Right cardiac atrium (tissue), 5 donors: ENCODE data around the gene SOCS2. TPM values are rescaled to one million over a fixed set of nuclear protein-coding genes. Genes with fewer than 3 reads are reported as not detected.

Source experiments
- ATAC-seq, 2 donors: fragments of 200-7000 bp; cut with Tn5 transposase; one replicate each; pipeline versions ENCODE4 v1.8.0 to v1.9.1; 2020; ENCODE audit warnings: moderate library complexity in 2 of 2, mild to moderate bottlenecking in 1 of 2
- DNase-seq, 3 donors: peaks; one replicate each; pipeline ENCODE4 v3.0.0-alpha.2; 2020
- H3K27ac ChIP-seq: one replicate; pipeline ENCODE4 v1.5.1; 2013; ENCODE audit warnings: mild to moderate bottlenecking, low read length, control low read depth, moderate library complexity
- H3K27me3 ChIP-seq: one replicate; pipeline ENCODE4 v1.6.1; 2013; ENCODE audit not compliant: control insufficient read depth, insufficient read depth
- H3K4me1 ChIP-seq: one replicate; pipeline ENCODE4 v1.6.1; 2013; ENCODE audit warnings: low read length; ENCODE audit not compliant: control insufficient read depth, insufficient read depth
- H3K4me3 ChIP-seq: one replicate; pipeline ENCODE4 v1.5.1; 2013; ENCODE audit warnings: low read length, control low read depth
- H3K9me3 ChIP-seq: one replicate; pipeline ENCODE4 v1.6.1; 2013; ENCODE audit warnings: low read length; ENCODE audit not compliant: control insufficient read depth
- WGBS: extraction: QIAGEN DNeasy Blood & Tissue Kit; methylation state at CpG from one replicate; pipeline ENCODE4 v1.1.7; 2013; 5-methylcytosine and 5-hydroxymethylcytosine counted together
- intact Hi-C, 4 donors: fragments of 100-400 bp; cut with DNase I; formaldehyde crosslinking; loops; one replicate each; pipeline versions ENCODE4 v1.11.0 to v1.14.0; 2022 to 2023
- polyA plus RNA-seq: library from polyadenylated mRNA; stranded (reverse); fragments of 200-250 nt; gene quantifications from one replicate; pipeline ENCODE4 v1.2.3, GENCODE V29; 2013
- total RNA-seq, 4 donors: library from RNA; stranded (reverse); fragmentation: NEBNext Ultra II Directional; extraction: Animal tissue kit (Norgen Biotek cat#: 25700); gene quantifications; one replicate each; pipeline ENCODE4 v1.2.1, GENCODE V29; 2021
- donor health status: healthy with polysubstance abuse.
- donor health status: DM: no; HTN: yes; CAD: no.
- donor health status: DM: no; HTN: no; CAD: no.
- donor health status: DM: no; HTN: yes; CAD: no; lungs with severe emphysema.
- donor health status: DM: yes; HTN: yes; CAD: no.

The SOCS2 gene
- total and polyA plus RNA-seq, 5 donors: 11.3 to 19.1 (median 15.9) TPM

GRCh38 chr12:93580682-93581081 lies 8.2 kb downstream of the SOCS2 start:
- Histone ChIP-seq H3K4me1 (peaks cover 4% of the 10 kb centered on the region), H3K4me3 (no peak overlapping the region), H3K27me3 (no peaks in the 10 kb centered on the region), H3K27ac (no peak overlapping the region), H3K9me3 (no peaks in the 10 kb centered on the region)
- intact Hi-C loops: loop anchor here in 1 of 4 donors (10.0 kb wide), 1 partner anchor 164 kb away; no protein-coding TSS in a partner anchor
- DNase-seq (no peak), ATAC-seq (no peak)

GRCh38 chr12:93581370-93581769 lies 8.9 kb downstream of the SOCS2 start:
- H3K27me3 ChIP-seq: no peaks in the 10 kb centered on the region
- peaks cover 4% of the 10 kb centered on the region for H3K4me1 ChIP-seq
- DNase-seq (no peak), ATAC-seq (no peak)
- 65% methylated on average over 2 of the region's 2 CpGs for WGBS
- no peaks in the 10 kb centered on the region for H3K9me3 ChIP-seq
- intact Hi-C loops: loop anchor here in 1 of 4 donors (10.0 kb wide), 1 partner anchor 163 kb away; no protein-coding TSS in a partner anchor
- H3K27ac ChIP-seq: no peak overlapping the region
- H3K4me3 ChIP-seq: no peak overlapping the region

- ATAC-seq: no peak
- no peaks in the 10 kb centered on the region for H3K9me3 ChIP-seq
- H3K4me1 ChIP-seq: peaks cover 4% of the 10 kb centered on the region
- H3K4me3 ChIP-seq: no peak overlapping the region
- intact Hi-C loops: loop anchor here in 1 of 4 donors (10.0 kb wide), 1 partner anchor 162 kb away; no protein-coding TSS in a partner anchor
- no peak for DNase-seq
- no peaks in the 10 kb centered on the region for H3K27me3 ChIP-seq
- H3K27ac ChIP-seq: no peak overlapping the region
- 92% methylated on average over 8 of the region's 8 CpGs for WGBS
Observed at GRCh38 chr12:93582351-93582750, 9.9 kb downstream of the SOCS2 start.

- H3K9me3 ChIP-seq: no peaks in the 10 kb centered on the region
- intact Hi-C loops: loop anchor here in 1 of 4 donors (10.0 kb wide), 1 partner anchor 161 kb away; no protein-coding TSS in a partner anchor
- no peaks in the 10 kb centered on the region for H3K27me3 ChIP-seq
- no peak overlapping the region for H3K27ac ChIP-seq
- ATAC-seq: no peak
- peaks cover 2% of the 10 kb centered on the region for H3K4me1 ChIP-seq
- no peak for DNase-seq
- no peak overlapping the region for H3K4me3 ChIP-seq
- 90% methylated on average over 5 of the region's 5 CpGs for WGBS
Observed at GRCh38 chr12:93583627-93584392, 11.3 kb downstream of the SOCS2 start.

- intact Hi-C loops: loop anchor here in 1 of 4 donors (10.0 kb wide), 1 partner anchor 160 kb away; no protein-coding TSS in a partner anchor
- no peak for DNase-seq
- no peak overlapping the region for H3K4me3 ChIP-seq
- no peaks in the 10 kb centered on the region for H3K9me3 ChIP-seq
- no peak overlapping the region for H3K27ac ChIP-seq
- no peaks in the 10 kb centered on the region for H3K27me3 ChIP-seq
- peaks cover 3% of the 10 kb centered on the region for H3K4me1 ChIP-seq
- WGBS: 87% methylated on average over 2 of the region's 2 CpGs
- no peak for ATAC-seq
Observed at GRCh38 chr12:93585247-93585646, 12.8 kb downstream of the SOCS2 start.

GRCh38 chr12:93587611-93588010 lies 15.1 kb downstream of the SOCS2 start:
- no peak for DNase-seq
- ATAC-seq: no peak
- Histone ChIP-seq H3K9me3 (no peaks in the 10 kb centered on the region), H3K27me3 (no peaks in the 10 kb centered on the region), H3K4me3 (no peak overlapping the region), H3K27ac (no peak overlapping the region), H3K4me1 (peaks cover 1% of the 10 kb centered on the region)
- intact Hi-C loops: loop anchor here in 1 of 4 donors (10.0 kb wide), 1 partner anchor 157 kb away; no protein-coding TSS in a partner anchor
- WGBS: 78% methylated on average over 5 of the region's 5 CpGs

- Histone ChIP-seq H3K9me3 (no peaks in the 10 kb centered on the region), H3K4me3 (no peak overlapping the region), H3K4me1 (peaks cover 1% of the 10 kb centered on the region), H3K27ac (no peak overlapping the region), H3K27me3 (no peaks in the 10 kb centered on the region)
- intact Hi-C loops: loop anchor here in 1 of 4 donors (10.0 kb wide), 1 partner anchor 156 kb away; no protein-coding TSS in a partner anchor
- DNase-seq (no peak), ATAC-seq (no peak)
- 87% methylated on average over 2 of the region's 2 CpGs for WGBS
Observed at GRCh38 chr12:93589081-93589480, 16.6 kb downstream of the SOCS2 start.

- DNase-seq (peak; percentile 88 to 95 (median 93)), ATAC-seq (peak; percentile 98)
- 1% methylated on average over 37 of the region's 37 CpGs for WGBS
- Histone ChIP-seq H3K4me1 (peaks cover 1% of the 10 kb centered on the region), H3K27me3 (no peaks in the 10 kb centered on the region), H3K9me3 (no peaks in the 10 kb centered on the region), H3K4me3 (peak overlapping the region; percentile 32), H3K27ac (peak overlapping the region; percentile 64)
- intact Hi-C loops: loop anchor here in 2 of 4 donors (5.0 to 10.0 kb wide), 2 partner anchors 73 to 146 kb away; no protein-coding TSS in a partner anchor
Observed at GRCh38 chr12:93591137-93591868, 18.8 kb downstream of the SOCS2 start.

GRCh38 chr12:93592641-93593406 lies 20.3 kb downstream of the SOCS2 start:
- ATAC-seq: no peak
- no peak overlapping the region for H3K4me3 ChIP-seq
- H3K4me1 ChIP-seq: peaks cover 1% of the 10 kb centered on the region
- no peaks in the 10 kb centered on the region for H3K9me3 ChIP-seq
- 60% methylated on average over 6 of the region's 6 CpGs for WGBS
- intact Hi-C loops: loop anchor here in 2 of 4 donors (5.0 to 10.0 kb wide), 2 partner anchors 72 to 144 kb away; no protein-coding TSS in a partner anchor
- H3K27me3 ChIP-seq: no peaks in the 10 kb centered on the region
- H3K27ac ChIP-seq: peak overlapping the region; percentile 95
- DNase-seq: no peak

GRCh38 chr12:93593843-93594242 lies 21.4 kb downstream of the SOCS2 start:
- no peak for DNase-seq
- intact Hi-C loops: loop anchor here in 2 of 4 donors (5.0 to 10.0 kb wide), 2 partner anchors 71 to 143 kb away; no protein-coding TSS in a partner anchor
- 51% methylated on average over 2 of the region's 2 CpGs for WGBS
- no peak overlapping the region for H3K27ac ChIP-seq
- no peak for ATAC-seq
- H3K27me3 ChIP-seq: no peaks in the 10 kb centered on the region
- H3K4me1 ChIP-seq: peaks cover 4% of the 10 kb centered on the region
- peak overlapping the region; percentile 36 for H3K4me3 ChIP-seq
- H3K9me3 ChIP-seq: no peaks in the 10 kb centered on the region
